BE2C (cell line): Measurements from ENCODE around the gene ZNF444.

ENCODE experiments used
- DNase-seq: peaks from one replicate; pipeline ENCODE4 v3.0.0-alpha.2; 2020
- H3K27me3 ChIP-seq: fragments of 250-450 bp; sonication (Bioruptor Pico); 2 replicates; pipeline ENCODE4 v1.5.1; 2020; ENCODE audit warnings: mild to moderate bottlenecking
- H3K36me3 ChIP-seq: fragments of 250-450 bp; sonication (Bioruptor Pico); 2 replicates; pipeline ENCODE4 v1.5.1; 2020; ENCODE audit warnings: mild to moderate bottlenecking
- H3K4me1 ChIP-seq: fragments of 250-450 bp; sonication (Bioruptor Pico); 2 replicates; pipeline ENCODE4 v1.5.1; 2020
- H3K4me3 ChIP-seq: 2 replicates; pipeline ENCODE4 v1.5.1; 2011; ENCODE audit warnings: low read depth, low read length
- H3K9me3 ChIP-seq: fragments of 250-450 bp; sonication (Bioruptor Pico); 2 replicates; pipeline ENCODE4 v1.5.1; 2020
- CTCF ChIP-seq: IDR thresholded peaks from 2 replicates; pipeline ENCODE4 v1.5.1; 2012; ENCODE audit warnings: mild to moderate bottlenecking, low read depth, low read length

ZNF444 gene

GRCh38 chr19:56106993-56107392 lies 34.1 kb upstream of the ZNF444 start:
- Histone ChIP-seq H3K4me1 (no peaks in the 10 kb centered on the region; the same call in 1 of the 2 replicates), H3K4me3 (no peak overlapping the region), H3K9me3 (no peaks in the 10 kb centered on the region; the same call in 1 of the 2 replicates), H3K36me3 (peaks cover 9% of the 10 kb centered on the region), H3K27me3 (no peaks in the 10 kb centered on the region)
- no peak for DNase-seq
- TF ChIP-seq CTCF = no peak

- peaks cover under 1% of the 10 kb centered on the region for H3K36me3 ChIP-seq
- H3K9me3 ChIP-seq = no peaks in the 10 kb centered on the region; the same call in 1 of the 2 replicates
- H3K27me3 ChIP-seq = no peaks in the 10 kb centered on the region
- no peak for TF ChIP-seq CTCF
- no peaks in the 10 kb centered on the region; the same call in 1 of the 2 replicates for H3K4me1 ChIP-seq
- no peak overlapping the region for H3K4me3 ChIP-seq
- no peak for DNase-seq
Measured at GRCh38 chr19:56107626-56108351, 33.3 kb upstream of the ZNF444 start.

- Histone ChIP-seq H3K4me1 (no peaks in the 10 kb centered on the region; the same call in 1 of the 2 replicates), H3K4me3 (no peak overlapping the region), H3K36me3 (no peaks in the 10 kb centered on the region; the same call in none of the 2 replicates), H3K9me3 (no peaks in the 10 kb centered on the region; the same call in 1 of the 2 replicates), H3K27me3 (no peaks in the 10 kb centered on the region)
- TF ChIP-seq CTCF = no peak
- no peak for DNase-seq
Measured at GRCh38 chr19:56108447-56109195, 32.5 kb upstream of the ZNF444 start.

GRCh38 chr19:56109226-56109625 lies 31.9 kb upstream of the ZNF444 start:
- Histone ChIP-seq H3K36me3 (no peaks in the 10 kb centered on the region; the same call in none of the 2 replicates), H3K27me3 (no peaks in the 10 kb centered on the region), H3K9me3 (no peaks in the 10 kb centered on the region; the same call in 1 of the 2 replicates), H3K4me1 (no peaks in the 10 kb centered on the region; the same call in 1 of the 2 replicates), H3K4me3 (no peak overlapping the region)
- no peak for DNase-seq
- TF ChIP-seq CTCF = no peak

- Histone ChIP-seq H3K4me1 (no peaks in the 10 kb centered on the region; the same call in 1 of the 2 replicates), H3K4me3 (no peak overlapping the region), H3K9me3 (no peaks in the 10 kb centered on the region; the same call in 1 of the 2 replicates), H3K27me3 (no peaks in the 10 kb centered on the region), H3K36me3 (peaks cover 2% of the 10 kb centered on the region)
- DNase-seq = no peak
- TF ChIP-seq CTCF = no peak
Measured at GRCh38 chr19:56110515-56111448, 30.3 kb upstream of the ZNF444 start.
